ENCODE measurements around the gene ATG7.
"Not testable (repeated sequence)": the region's sequence is repeated elsewhere in the genome, so short reads cannot be mapped to it uniquely, and the experiment has no call there.

ATG7 gene

GRCh38 chr3:11570251-11570650 is 298.1 kb downstream of the ATG7 start:
- no peak for DNase-seq (ENCODE audit: low read depth in 1 of 2, low spot score in 1 of 2)
- Histone ChIP-seq H3K27me3 (ENCODE audit: insufficient read depth, poor library complexity, severe bottlenecking) (no peaks in the 10 kb centered on the region), H3K27ac (replicated peaks) (no peak overlapping the region), H3K4me3 (replicated peaks; ENCODE audit: insufficient read depth, low read length) (no peak overlapping the region)
- TF ChIP-seq CTCF (IDR thresholded peaks at IDR 0.05; ENCODE audit: insufficient read depth, low read length) (no peak), POLR2AphosphoS5 (IDR thresholded peaks at IDR 0.05; ENCODE audit: low read depth) (no peak), SPI1 (IDR thresholded peaks at IDR 0.05; ENCODE audit: borderline replicate concordance, low read depth) (no peak), REST (IDR thresholded peaks at IDR 0.05; ENCODE audit: insufficient replicate concordance, low read depth) (no peak), GABPA (IDR thresholded peaks at IDR 0.05; ENCODE audit: low read depth) (no peak)

GRCh38 chr3:11570789-11571495 is 298.7 kb downstream of the ATG7 start:
- no peak overlapping the region for H3K27ac ChIP-seq (replicated peaks)
- H3K4me3 ChIP-seq (replicated peaks; ENCODE audit: insufficient read depth, low read length) = no peak overlapping the region
- no peak for DNase-seq (ENCODE audit: low read depth in 1 of 2, low spot score in 1 of 2)
- no peaks in the 10 kb centered on the region for H3K27me3 ChIP-seq (ENCODE audit: insufficient read depth, poor library complexity, severe bottlenecking)
- TF ChIP-seq SPI1 (IDR thresholded peaks at IDR 0.05; ENCODE audit: borderline replicate concordance, low read depth) (no peak), GABPA (IDR thresholded peaks at IDR 0.05; ENCODE audit: low read depth) (no peak), POLR2AphosphoS5 (IDR thresholded peaks at IDR 0.05; ENCODE audit: low read depth) (no peak), CTCF (IDR thresholded peaks at IDR 0.05; ENCODE audit: insufficient read depth, low read length) (no peak), REST (IDR thresholded peaks at IDR 0.05; ENCODE audit: insufficient replicate concordance, low read depth) (no peak)

DNA sequence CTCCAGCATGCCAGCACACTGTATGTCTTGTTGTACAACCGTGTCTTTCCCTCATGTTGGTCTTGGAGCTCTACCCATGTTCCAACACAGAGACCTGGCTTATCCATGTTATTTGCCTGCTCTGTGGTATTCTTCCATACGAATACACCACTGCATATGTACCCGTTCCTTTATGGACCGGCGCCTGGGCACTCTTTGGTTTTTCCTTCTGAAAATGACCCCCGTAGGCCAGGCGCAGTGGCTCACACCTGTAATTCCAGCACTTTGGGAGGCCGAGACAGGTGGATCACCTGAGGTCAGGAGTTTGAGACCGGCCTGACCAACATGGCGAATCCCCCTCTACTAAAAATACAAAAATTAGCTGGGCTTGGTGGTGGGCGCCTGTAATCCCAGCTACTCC is 300.5 kb downstream of the ATG7 start:
- not testable (repeated sequence) for H3K27ac ChIP-seq (replicated peaks); H3K27me3 ChIP-seq (ENCODE audit: insufficient read depth, poor library complexity, severe bottlenecking); H3K4me3 ChIP-seq (replicated peaks; ENCODE audit: insufficient read depth, low read length); DNase-seq (ENCODE audit: low read depth in 1 of 2, low spot score in 1 of 2)

DNA sequence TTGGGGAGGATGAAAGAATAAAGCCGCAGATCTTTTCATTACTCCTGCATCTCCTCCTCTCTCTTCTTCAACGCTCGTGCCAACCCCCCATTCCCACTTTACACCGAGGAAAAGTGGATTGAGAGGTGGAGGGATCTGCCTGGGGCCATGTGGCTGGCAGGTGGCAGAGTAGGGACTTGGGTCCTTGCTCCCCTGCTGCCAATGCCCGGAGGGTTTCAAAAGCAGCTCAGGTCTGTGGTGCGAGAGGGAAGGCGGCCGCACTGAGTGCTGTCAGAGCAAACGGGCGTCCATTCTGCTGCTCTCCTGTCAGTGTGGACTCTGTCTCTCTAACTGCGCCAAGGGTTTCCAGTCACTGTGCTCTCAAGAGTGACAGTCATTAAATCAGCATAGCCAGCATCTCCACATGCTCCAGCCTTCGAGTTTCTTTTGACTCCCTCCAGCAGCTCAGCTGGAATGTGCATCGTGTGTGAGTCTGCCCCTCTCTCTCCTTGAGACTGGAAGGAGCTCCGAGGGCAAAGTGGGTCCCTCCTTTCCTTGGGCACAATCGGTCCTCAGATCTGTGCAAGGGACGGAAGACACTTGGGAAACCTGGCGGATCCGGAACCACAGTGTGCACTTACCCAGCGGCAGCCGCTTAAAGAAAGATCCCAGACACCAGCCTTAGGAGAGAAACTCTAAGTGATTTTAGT is 302.9 kb downstream of the ATG7 start:
- DNase-seq (ENCODE audit: low read depth in 1 of 2, low spot score in 1 of 2) = no peak
- TF ChIP-seq SPI1 (IDR thresholded peaks at IDR 0.05; ENCODE audit: borderline replicate concordance, low read depth) (no peak), GABPA (IDR thresholded peaks at IDR 0.05; ENCODE audit: low read depth) (no peak), POLR2AphosphoS5 (IDR thresholded peaks at IDR 0.05; ENCODE audit: low read depth) (no peak), REST (IDR thresholded peaks at IDR 0.05; ENCODE audit: insufficient replicate concordance, low read depth) (no peak), CTCF (IDR thresholded peaks at IDR 0.05; ENCODE audit: insufficient read depth, low read length) (no peak)
- H3K4me3 ChIP-seq (replicated peaks; ENCODE audit: insufficient read depth, low read length) = no peak overlapping the region
- no peak overlapping the region for H3K27ac ChIP-seq (replicated peaks)
- H3K27me3 ChIP-seq (ENCODE audit: insufficient read depth, poor library complexity, severe bottlenecking) = no peaks in the 10 kb centered on the region

Data from HL-60 (cell line).